H1 (cell line): ENCODE measurements around the gene RAD50. TPM values are rescaled to one million over a fixed set of nuclear protein-coding genes. Genes with fewer than 3 reads are reported as not detected.
A peak's percentile ranks its signal among the peaks of the same experiment; 100 is the strongest.

Source experiments
- CTCF ChIA-PET: fragments of 300-600 bp; sonication (Branson Sonifier 250); formaldehyde crosslinking; loops from one replicate; lab custom pipeline; 2021; ENCODE audit not compliant: partially characterized antibody; lab: Charles Lee
- POLR2A ChIA-PET: fragments of 300-600 bp; sonication (Branson Sonifier 250); formaldehyde crosslinking; loops from one replicate; lab custom pipeline; 2021; ENCODE audit warnings: inconsistent platforms; ENCODE audit not compliant: partially characterized antibody; lab: Charles Lee
- DNase-seq, 2 experiments: peaks; one replicate each; pipeline versions ENCODE4 v3.0.0 to v3.0.0-alpha.2; 2010 to 2022; ENCODE audit warnings: low spot score in 2 of 2, low read depth in 1 of 2, mixed read lengths in 1 of 2
- FAIRE-seq: peaks from 2 replicates; lab custom pipeline; 2011; peaks lifted over from hg19 to GRCh38; lab: Jason Lieb, UNC
- H2AFZ ChIP-seq: 2 replicates; pipeline ENCODE4 v1.8.1; 2012; ENCODE audit warnings: low read length, inconsistent platforms
- H2AK5ac ChIP-seq: 2 replicates; pipeline ENCODE4 v1.6.1; 2013; ENCODE audit warnings: low read depth, low read length
- H2BK120ac ChIP-seq: replicated peaks from 2 replicates; pipeline ENCODE3; 2013; ENCODE audit warnings: low read depth, low read length, inconsistent platforms
- H2BK12ac ChIP-seq: 2 replicates; pipeline ENCODE4 v1.6.1; 2013; ENCODE audit warnings: low read depth, low read length
- H2BK15ac ChIP-seq: 2 replicates; pipeline ENCODE4 v1.6.1; 2013; ENCODE audit warnings: low read length
- H2BK20ac ChIP-seq: 2 replicates; pipeline ENCODE4 v1.6.1; 2013; ENCODE audit warnings: low read length
- H2BK5ac ChIP-seq: 2 replicates; pipeline ENCODE4 v1.6.1; 2013; ENCODE audit warnings: low read depth, low read length
- H3K14ac ChIP-seq: 2 replicates; pipeline ENCODE4 v1.6.1; 2013; ENCODE audit warnings: inconsistent platforms; ENCODE audit not compliant: insufficient read length
- H3K18ac ChIP-seq: 2 replicates; pipeline ENCODE4 v1.6.1; 2013; ENCODE audit warnings: low read length; ENCODE audit errors: extremely low read depth
- H3K23ac ChIP-seq: 2 replicates; pipeline ENCODE4 v1.6.1; 2013; ENCODE audit warnings: inconsistent platforms; ENCODE audit not compliant: insufficient read length
- H3K23me2 ChIP-seq: 2 replicates; pipeline ENCODE4 v1.6.1; 2013; ENCODE audit warnings: low read depth, low read length
- H3K27ac ChIP-seq: 2 replicates; pipeline ENCODE4 v1.6.1; 2011; ENCODE audit warnings: low read depth, low read length, inconsistent platforms
- H3K27me3 ChIP-seq, 4 experiments: replicated peaks in 1 of 4; 1 replicate in 1 of 4; 2 replicates in 3 of 4; pipeline versions ENCODE4 v1.6.1 to v1.8.1; 2011 to 2013; ENCODE audit warnings: low read length in 3 of 4, mild to moderate bottlenecking in 3 of 4, inconsistent platforms in 2 of 4, mixed read lengths in 2 of 4, moderate library complexity in 1 of 4; ENCODE audit not compliant: control insufficient read depth in 3 of 4, insufficient read depth in 3 of 4; ENCODE audit errors: extremely low read depth in 1 of 4
- H3K36me3 ChIP-seq, 4 experiments: 2 replicates each; pipeline versions ENCODE4 v1.6.1 to v1.8.1; 2011 to 2013; ENCODE audit warnings: mild to moderate bottlenecking in 4 of 4, low read length in 3 of 4, moderate library complexity in 2 of 4, control low read depth in 1 of 4, inconsistent platforms in 1 of 4; ENCODE audit not compliant: insufficient read depth in 4 of 4, control insufficient read depth in 2 of 4
- H3K4ac ChIP-seq: replicated peaks from 2 replicates; pipeline ENCODE3; 2013; ENCODE audit warnings: low read length, low read depth, mixed read lengths, inconsistent platforms; ENCODE audit not compliant: insufficient read length
- H3K4me1 ChIP-seq, 4 experiments: replicated peaks in 1 of 4; 1 replicate in 1 of 4; 2 replicates in 3 of 4; pipeline versions ENCODE4 v1.6.1 to v1.8.1; 2011 to 2013; ENCODE audit warnings: low read length in 3 of 4, inconsistent platforms in 2 of 4, mixed read lengths in 1 of 4; ENCODE audit not compliant: insufficient read depth in 4 of 4, control insufficient read depth in 3 of 4
- H3K4me2 ChIP-seq, 2 experiments: 2 replicates each; pipeline versions ENCODE4 v1.6.1 to v1.8.1; 2011 to 2013; ENCODE audit warnings: low read depth in 2 of 2, low read length in 2 of 2, control low read depth in 1 of 2, inconsistent platforms in 1 of 2, mild to moderate bottlenecking in 1 of 2; ENCODE audit not compliant: insufficient read depth in 1 of 2
- H3K4me3 ChIP-seq, 4 experiments: fragments of 200-600, 300-600 bp in 1 of 4; sonication (generic), shearing (Covaris generic), sonication (Bioruptor Twin) in 1 of 4; 2 replicates each; pipeline versions ENCODE4 v1.5.1 to v1.8.1; 2011 to 2016; ENCODE audit warnings: low read length in 4 of 4, low read depth in 3 of 4, control low read depth in 2 of 4, inconsistent platforms in 2 of 4, mild to moderate bottlenecking in 2 of 4, mixed read lengths in 1 of 4, moderate library complexity in 1 of 4; ENCODE audit not compliant: insufficient read depth in 2 of 4; ENCODE audit errors: extremely low read depth in 1 of 4
- H3K56ac ChIP-seq: replicated peaks from 2 replicates; pipeline ENCODE3; 2013; ENCODE audit warnings: low read depth, mild to moderate bottlenecking, mixed read lengths, low read length, inconsistent platforms; ENCODE audit not compliant: insufficient read length
- H3K79me1 ChIP-seq: 2 replicates; pipeline ENCODE4 v1.6.1; 2013; ENCODE audit warnings: low read depth, low read length, control low read depth
- H3K79me2 ChIP-seq, 2 experiments: 2 replicates each; pipeline versions ENCODE4 v1.6.1 to v1.8.1; 2012 to 2013; ENCODE audit warnings: low read length in 2 of 2, mild to moderate bottlenecking in 2 of 2, inconsistent platforms in 1 of 2; ENCODE audit not compliant: insufficient read depth in 2 of 2, control insufficient read depth in 1 of 2
- H3K9ac ChIP-seq, 4 experiments: replicated peaks in 1 of 4; 1 replicate in 1 of 4; 2 replicates in 3 of 4; pipeline versions ENCODE4 v1.6.1 to v1.8.1; 2011 to 2013; ENCODE audit warnings: low read depth in 3 of 4, low read length in 3 of 4, control low read depth in 2 of 4, mild to moderate bottlenecking in 2 of 4, moderate library complexity in 2 of 4, inconsistent platforms in 1 of 4; ENCODE audit errors: extremely low read depth in 1 of 4
- H3K9me3 ChIP-seq, 2 experiments: 2 replicates each; pipeline versions ENCODE4 v1.6.1 to v1.8.1; 2012 to 2013; ENCODE audit warnings: mild to moderate bottlenecking in 2 of 2, moderate library complexity in 2 of 2, control low read depth in 1 of 2, inconsistent platforms in 1 of 2, low read depth in 1 of 2, low read length in 1 of 2, mixed read lengths in 1 of 2; ENCODE audit not compliant: insufficient read depth in 2 of 2
- H4K20me1 ChIP-seq, 2 experiments: replicated peaks in 1 of 2; 2 replicates each; pipeline versions ENCODE3 to v1.8.1; 2011 to 2013; ENCODE audit warnings: inconsistent platforms in 2 of 2, low read length in 2 of 2, mild to moderate bottlenecking in 1 of 2; ENCODE audit not compliant: insufficient read depth in 2 of 2, control insufficient read depth in 1 of 2
- H4K5ac ChIP-seq: 2 replicates; pipeline ENCODE4 v1.6.1; 2013; ENCODE audit warnings: low read length, low read depth, mixed read lengths, inconsistent platforms; ENCODE audit not compliant: insufficient read length
- H4K8ac ChIP-seq: 2 replicates; pipeline ENCODE4 v1.8.0; 2013; ENCODE audit warnings: mild to moderate bottlenecking, moderate library complexity, low read length, inconsistent platforms; ENCODE audit not compliant: insufficient read depth; ENCODE audit errors: extremely low read depth
- H4K91ac ChIP-seq: replicated peaks from 2 replicates; pipeline ENCODE3; 2013; ENCODE audit warnings: low read length, mixed read lengths, inconsistent platforms; ENCODE audit not compliant: insufficient read length
- POU5F1 ChIP-seq: IDR thresholded peaks from 2 replicates; pipeline ENCODE4 v1.6.1; 2011; ENCODE audit warnings: low read depth, mild to moderate bottlenecking, low read length, moderate library complexity
- RXRA ChIP-seq: IDR thresholded peaks from 2 replicates; pipeline ENCODE4 v1.6.1; 2011; ENCODE audit warnings: low read depth, mild to moderate bottlenecking, low read length, moderate library complexity; ENCODE audit not compliant: insufficient read depth
- SP1 ChIP-seq: IDR thresholded peaks from 2 replicates; pipeline ENCODE4 v1.6.1; 2011; ENCODE audit warnings: low read depth, low read length
- WGBS, 2 experiments: shearing (Covaris generic) in 1 of 2; methylation state at CpG; one replicate each; pipeline versions ENCODE4 v1.1.6 to v1.1.7; 2013 to 2015; ENCODE audit warnings: low lambda C conversion rate in 2 of 2, mixed read lengths in 2 of 2, inconsistent platforms in 1 of 2, low coverage in 1 of 2, missing lambda C conversion rate in 1 of 2; ENCODE audit not compliant: insufficient replicate concordance in 2 of 2, insufficient coverage in 1 of 2, insufficient read length in 1 of 2; ENCODE audit errors: extremely low coverage in 1 of 2, missing lambda C conversion rate in 1 of 2; 5-methylcytosine and 5-hydroxymethylcytosine counted together
- polyA plus RNA-seq, 7 experiments: library from polyadenylated mRNA; depleted of rRNA in 3 of 7; stranded (reverse) in 5 of 7; unstranded in 2 of 7; fragments of >200 nt in 5 of 7; fragments of 200-250 nt in 2 of 7; gene quantifications; 1 replicate in 5 of 7; 2 replicates in 1 of 7; 4 replicates in 1 of 7; pipeline versions ENCODE4 v1.2.1 to v1.2.3, GENCODE V29; 2011 to 2013; ENCODE audit warnings: missing spikeins in 2 of 7, mixed read lengths in 2 of 7
- total RNA-seq: library from RNA; stranded (reverse); fragmentation: NEBNext Ultra II Directional; extraction: Animal tissue kit (Norgen Biotek cat#: 25700); gene quantifications from 2 replicates; pipeline ENCODE4 v1.2.1, GENCODE V29; 2021

The RAD50 gene
- total and polyA plus RNA-seq, 2 of the 8 experiments (the other 6 are each of a cell fraction or from before 2014, with no cell fraction given) = 10.1 to 39.4 TPM

DNA sequence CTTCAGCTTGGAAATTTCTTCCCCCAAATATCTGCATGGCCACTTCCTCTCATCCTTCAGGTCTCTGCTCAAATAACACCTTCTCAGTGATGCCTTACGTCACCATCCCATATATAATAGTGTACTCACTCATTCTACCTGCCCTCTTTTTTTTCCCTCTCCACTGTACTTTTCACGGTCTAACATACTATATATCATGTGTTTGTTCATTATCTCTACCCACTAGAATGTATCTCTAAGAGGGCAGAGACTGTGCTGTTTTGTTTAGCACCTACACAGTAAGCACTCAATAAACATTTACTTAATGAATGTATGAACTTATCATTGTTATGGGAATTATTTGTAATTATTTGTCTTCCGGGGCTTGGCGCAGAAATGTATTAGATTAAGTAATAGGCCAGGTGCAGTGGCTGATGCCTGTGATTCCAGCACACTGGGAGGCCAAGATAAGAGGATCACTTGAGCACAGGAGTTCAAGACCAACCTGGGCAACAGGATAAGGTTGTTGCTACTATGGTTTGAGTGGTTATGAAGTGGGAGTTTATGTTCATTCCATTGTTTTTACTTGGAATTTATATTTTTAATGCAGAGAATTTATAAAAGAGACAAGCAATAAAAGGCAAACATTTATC, 95.2 kb downstream of the RAD50 start:
- TF ChIP-seq RXRA (no peak), SP1 (no peak), POU5F1 (no peak)
- Histone ChIP-seq H3K56ac (no peak overlapping the region), H2AFZ (no peak overlapping the region), H3K18ac (no peak overlapping the region), H3K23me2 (peaks cover 2% of the 10 kb centered on the region; the same call in 1 of the 2 replicates), H3K9ac (no peak overlapping the region), H3K9me3 (peaks cover 5 to 6% of the 10 kb centered on the region in 2 experiments; a peak in 3 of 4 replicates), H2BK15ac (no peak overlapping the region), H3K79me1 (no peaks in the 10 kb centered on the region), H3K27me3 (peaks cover 7 to 30% (median 23%) of the 10 kb centered on the region in 4 experiments), H4K20me1 (peaks cover 0 to 1% of the 10 kb centered on the region in 2 experiments), H2BK120ac (no peak overlapping the region), H4K91ac (no peak overlapping the region), H2BK20ac (no peak overlapping the region), H4K5ac (no peak overlapping the region), H3K4me1 (peaks cover 0 to 8% (median under 1%) of the 10 kb centered on the region in 4 experiments; a peak in 4 of 7 replicates), H3K14ac (no peak overlapping the region), H3K27ac (no peak overlapping the region), H3K23ac (no peak overlapping the region), H2BK12ac (no peak overlapping the region), H3K4me3 (no peak overlapping the region), H3K36me3 (no peaks in the 10 kb centered on the region), H3K4me2 (no peak overlapping the region), H3K79me2 (no peaks in the 10 kb centered on the region), H4K8ac (no peak overlapping the region), H2BK5ac (no peak overlapping the region), H3K4ac (no peak overlapping the region), H2AK5ac (no peak overlapping the region)
- ChIA-PET POLR2A (no interaction called here), CTCF (interaction anchor here (0.8 kb wide), 1 partner anchor 587 kb away, joined by 3 read pairs; no protein-coding TSS in a partner anchor)
- WGBS, 2 experiments = 86% methylated on average over 4 of the region's 4 CpGs; no CpG with 5 or more reads in 1 of the 2 experiments
- DNase-seq (peak in 1 of 2 experiments; percentile 0), FAIRE-seq (no peak)
